Left forelimb (tissue), 1 donor: ENCODE data around the gene STXBP6.
"Not testable (repeated sequence)": the region's sequence is repeated elsewhere in the genome, so short reads cannot be mapped to it uniquely, and the experiment has no call there.

Experiments used
- DNase-seq: peaks from one replicate; pipeline ENCODE4 v3.0.0-alpha.2; 2018; ENCODE audit warnings: low spot score

The STXBP6 gene

DNA sequence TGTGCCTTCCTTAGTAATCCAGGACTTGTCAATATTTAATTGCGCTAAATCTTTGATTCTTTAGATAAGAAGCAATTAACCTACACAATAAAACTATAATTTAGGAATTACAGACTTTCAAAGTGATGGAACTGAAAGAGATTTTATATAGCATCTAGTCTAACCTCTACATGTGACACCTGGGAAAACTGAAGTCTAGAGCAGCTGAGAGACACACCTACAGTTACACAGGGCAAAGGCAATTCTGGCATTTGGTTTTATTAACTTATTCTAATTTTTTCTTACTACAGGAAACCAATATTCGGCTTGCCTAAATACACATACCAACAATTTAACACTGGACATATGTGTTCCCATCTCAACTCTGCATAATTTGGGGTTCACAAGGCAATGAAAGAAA is 196.5 kb downstream of the STXBP6 start:
- no peak for DNase-seq

DNA sequence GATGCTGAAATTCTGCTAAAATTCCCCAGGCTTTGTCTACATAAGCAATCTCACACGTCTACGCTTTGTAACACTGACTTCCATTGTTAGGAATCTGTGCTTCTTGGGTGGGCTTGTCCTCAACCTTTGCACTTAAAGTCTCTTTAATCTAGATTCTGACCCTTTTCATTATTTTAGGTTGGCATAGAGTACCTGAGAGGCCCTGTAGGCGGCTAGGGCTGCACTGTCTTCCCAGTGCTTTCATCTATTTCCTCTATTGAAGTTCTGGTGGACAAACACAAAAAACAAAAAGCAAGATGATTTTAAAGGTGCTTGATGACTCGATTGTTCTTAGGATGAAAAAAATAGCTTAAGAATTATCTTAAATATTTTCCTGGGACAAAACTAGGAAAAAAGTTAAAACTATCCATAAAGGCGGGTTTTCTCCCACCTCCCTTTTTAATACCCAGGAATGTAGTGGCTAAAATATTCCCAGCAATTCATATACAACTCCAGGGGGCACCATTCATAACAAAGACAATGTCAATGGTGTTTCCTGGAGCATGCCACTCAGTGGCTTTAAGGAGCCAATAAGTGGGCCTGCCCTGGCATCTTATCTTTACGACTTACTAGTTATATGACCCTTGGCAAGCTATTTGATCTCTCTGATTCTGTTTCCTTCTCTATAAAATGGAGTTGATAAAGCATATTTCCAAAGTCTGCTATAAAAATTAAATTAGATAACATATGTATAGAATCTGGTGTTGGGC is 197.5 kb downstream of the STXBP6 start:
- no peak for DNase-seq

DNA sequence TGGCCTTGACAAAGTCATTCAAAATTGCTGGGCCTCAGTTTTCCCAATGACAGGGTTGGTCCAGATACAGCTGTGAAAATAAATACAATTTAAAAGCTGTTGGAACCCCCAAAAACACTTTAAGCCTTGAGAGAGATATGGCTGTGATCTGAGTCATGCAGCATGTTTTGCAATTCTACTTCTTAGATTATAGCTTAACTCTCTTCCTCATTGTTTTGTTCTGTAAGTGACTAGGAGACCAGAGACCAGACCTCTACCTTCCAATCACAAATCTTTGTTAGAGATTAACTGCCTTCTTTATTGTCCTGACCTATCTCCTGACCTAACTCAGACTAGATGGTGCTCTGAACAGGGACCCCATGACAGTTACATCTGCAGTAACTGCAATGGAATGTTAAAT is 198.1 kb downstream of the STXBP6 start:
- DNase-seq, result no peak

- no peak for DNase-seq
Observed at GRCh38 chr14:24851406-24851805, 198.5 kb downstream of the STXBP6 start.

DNA sequence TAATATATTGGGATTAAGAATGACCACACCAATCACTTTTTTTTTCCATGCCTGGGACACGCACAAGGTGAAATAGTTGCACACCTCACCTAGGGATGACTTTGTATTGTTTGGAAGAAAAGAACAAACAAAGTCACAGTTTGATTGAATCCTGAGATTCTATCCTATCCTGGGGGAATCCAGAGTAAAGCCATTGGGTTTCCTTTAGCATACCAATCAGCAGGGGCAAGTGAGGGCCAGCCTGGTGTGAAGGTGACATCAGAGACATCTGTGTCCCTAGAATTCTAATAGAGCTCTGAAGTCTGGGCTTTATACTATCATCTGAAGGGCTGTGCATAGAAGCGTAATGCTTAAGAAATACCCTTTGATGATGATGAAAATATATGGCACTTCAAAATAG is 199.9 kb downstream of the STXBP6 start:
- no peak for DNase-seq

GRCh38 chr14:24849471-24849870 is 200.5 kb downstream of the STXBP6 start:
- DNase-seq, result no peak

- no peak for DNase-seq
Observed at GRCh38 chr14:24848102-24848790, 201.7 kb downstream of the STXBP6 start.

- DNase-seq, result no peak
Observed at GRCh38 chr14:24847568-24848095, 202.3 kb downstream of the STXBP6 start.

DNA sequence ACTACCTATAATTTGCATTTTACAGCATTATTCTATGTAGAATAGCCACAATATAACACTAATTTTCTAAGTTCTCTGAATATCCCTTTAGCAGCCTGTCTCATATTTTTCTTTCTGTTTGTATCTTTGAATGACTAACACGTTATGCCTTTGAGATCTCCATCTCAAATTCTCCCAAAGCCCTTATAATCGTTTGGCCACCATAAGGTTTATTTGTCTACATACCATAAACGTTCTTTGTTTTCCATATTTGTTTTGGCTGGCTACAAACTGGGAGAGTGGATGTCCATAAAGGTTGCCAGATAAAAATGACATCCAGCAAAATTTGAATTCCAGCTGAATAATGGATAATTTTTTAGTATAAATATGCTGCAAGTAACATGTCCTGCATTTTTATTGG is 203.7 kb downstream of the STXBP6 start:
- no peak for DNase-seq

DNA sequence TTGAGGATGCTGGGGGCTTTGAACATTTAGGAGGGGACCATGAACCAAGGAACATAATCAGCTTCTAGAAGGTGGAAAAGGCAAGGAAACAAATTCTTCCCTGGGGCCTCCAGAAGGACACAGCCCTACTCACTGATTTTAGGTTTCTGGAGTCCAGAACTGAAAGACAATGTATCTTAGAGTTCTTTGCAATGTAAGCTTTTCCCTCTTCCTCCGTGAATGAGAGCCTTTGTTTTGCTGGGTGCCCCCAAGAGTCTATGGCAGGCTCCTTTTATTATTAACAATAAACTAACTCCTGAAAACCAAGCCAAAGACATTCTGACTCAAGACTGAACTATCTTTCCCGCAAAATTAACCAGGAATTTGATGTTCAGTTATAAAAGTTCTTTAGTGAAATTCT is 204.1 kb downstream of the STXBP6 start:
- no peak for DNase-seq

DNA sequence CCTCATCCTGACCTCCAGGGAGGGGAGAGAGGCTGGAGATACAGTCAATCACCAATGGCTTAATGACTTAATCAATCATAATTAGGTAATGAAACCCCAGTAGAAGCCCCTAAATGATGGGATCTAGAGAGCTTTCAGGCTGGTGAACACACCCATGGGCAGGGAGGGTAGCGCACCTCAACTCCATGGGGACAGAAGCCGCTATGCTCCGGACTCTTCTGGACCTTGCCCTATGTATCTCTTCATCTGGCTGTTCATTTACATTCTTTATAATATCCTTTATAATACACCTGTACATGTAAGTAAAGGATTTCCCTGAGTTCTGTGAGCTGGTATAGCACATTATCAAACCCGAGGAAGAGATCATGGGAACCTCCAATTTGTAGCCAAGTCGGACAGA is 205.9 kb downstream of the STXBP6 start:
- no peak for DNase-seq

DNA sequence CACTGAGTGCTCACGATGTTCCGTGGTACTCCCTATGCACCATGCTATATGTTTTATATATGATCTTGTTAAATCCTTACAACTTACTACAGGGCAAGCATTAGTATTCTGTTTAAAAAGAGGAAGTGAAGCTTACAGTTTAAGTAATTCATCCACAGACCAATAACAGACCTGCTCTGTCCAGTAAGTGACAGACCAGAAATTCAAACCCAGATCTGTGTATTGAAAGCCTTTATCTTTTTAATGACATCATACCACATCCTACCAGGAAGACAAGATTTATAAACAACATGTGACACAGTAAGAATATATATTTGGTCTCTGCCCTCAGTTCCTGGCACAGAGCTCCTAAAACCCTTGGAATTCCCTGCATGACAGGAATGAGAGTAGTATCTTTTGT is 206.5 kb downstream of the STXBP6 start:
- no peak for DNase-seq

GRCh38 chr14:24840204-24840893 is 209.6 kb downstream of the STXBP6 start:
- DNase-seq, result no peak

GRCh38 chr14:24839617-24840203 is 210.2 kb downstream of the STXBP6 start:
- DNase-seq, result no peak

GRCh38 chr14:24838945-24839616 is 210.9 kb downstream of the STXBP6 start:
- no peak for DNase-seq

GRCh38 chr14:24837280-24838046 is 212.5 kb downstream of the STXBP6 start:
- DNase-seq, result no peak

GRCh38 chr14:24836324-24836723 is 213.6 kb downstream of the STXBP6 start:
- DNase-seq, result not testable (repeated sequence)

- DNase-seq, result no peak
Observed at GRCh38 chr14:24834956-24835355, 215.0 kb downstream of the STXBP6 start.

DNA sequence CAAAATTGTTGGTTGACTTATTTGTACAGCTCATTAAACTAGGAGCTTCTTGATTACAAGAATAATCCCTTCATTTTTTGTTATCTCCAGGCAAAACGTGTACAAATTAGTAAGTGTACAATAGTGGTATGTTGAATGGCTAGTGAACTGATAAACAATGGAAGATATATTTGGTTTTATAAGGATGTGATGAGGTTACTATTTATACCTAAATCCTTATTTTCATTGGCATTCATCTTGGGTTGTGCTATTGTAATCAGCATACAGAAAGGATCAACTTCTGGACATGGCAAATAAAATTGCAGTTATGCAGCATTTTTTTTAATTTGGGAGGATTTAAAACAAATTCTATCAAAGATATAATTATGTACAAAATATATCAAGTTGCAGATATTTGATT is 216.6 kb downstream of the STXBP6 start:
- no peak for DNase-seq

- no peak for DNase-seq
Observed at GRCh38 chr14:24831677-24832076, 218.3 kb downstream of the STXBP6 start.

- DNase-seq, result no peak
Observed at GRCh38 chr14:24829862-24830261, 220.1 kb downstream of the STXBP6 start.
